Activated CD4-positive, alpha-beta T cell treated with anti-CD3 and anti-CD28 coated beads, Interleukin-2, amount 10 ng/mL, durations not matched to agents 24 days and 14 days (primary cell): Measurements from ENCODE around the gene SCN4A. TPM values are rescaled to one million over a fixed set of nuclear protein-coding genes. Genes with fewer than 3 reads are reported as not detected.
"Not testable (repeated sequence)": the region's sequence is repeated elsewhere in the genome, so short reads cannot be mapped to it uniquely, and the experiment has no call there.

Experiments used
- DNase-seq: peaks from one replicate; pipeline ENCODE4 v3.0.0; 2022
- H3K27ac Mint-ChIP-seq: one replicate; pipeline ENCODE4 v1.8.0; 2022; ENCODE audit warnings: mild to moderate bottlenecking, mixed read lengths
- H3K27me3 Mint-ChIP-seq: one replicate; pipeline ENCODE4 v1.8.0; 2022; ENCODE audit warnings: mixed read lengths
- H3K36me3 Mint-ChIP-seq: one replicate; pipeline ENCODE4 v1.8.0; 2022; ENCODE audit warnings: low read depth, mild to moderate bottlenecking, mixed read lengths
- H3K4me1 Mint-ChIP-seq: one replicate; pipeline ENCODE4 v1.8.0; 2021; ENCODE audit warnings: mixed read lengths
- H3K4me3 Mint-ChIP-seq: one replicate; pipeline ENCODE4 v1.8.0; 2022; ENCODE audit warnings: mild to moderate bottlenecking, moderate library complexity, mixed read lengths
- H3K9me3 Mint-ChIP-seq: one replicate; pipeline ENCODE4 v1.8.0; 2021; ENCODE audit warnings: mixed read lengths
- intact Hi-C: fragments of 100-400 bp; cut with micrococcal nuclease; formaldehyde crosslinking; loops from one replicate; pipeline ENCODE4 v1.15.1; 2023
- total RNA-seq: library from RNA; stranded (reverse); gene quantifications from 2 replicates; pipeline ENCODE4 v1.2.3, GENCODE V29; 2022

The SCN4A gene
- total RNA-seq, 1 donor from 2014 or later: 0.40 TPM

DNA sequence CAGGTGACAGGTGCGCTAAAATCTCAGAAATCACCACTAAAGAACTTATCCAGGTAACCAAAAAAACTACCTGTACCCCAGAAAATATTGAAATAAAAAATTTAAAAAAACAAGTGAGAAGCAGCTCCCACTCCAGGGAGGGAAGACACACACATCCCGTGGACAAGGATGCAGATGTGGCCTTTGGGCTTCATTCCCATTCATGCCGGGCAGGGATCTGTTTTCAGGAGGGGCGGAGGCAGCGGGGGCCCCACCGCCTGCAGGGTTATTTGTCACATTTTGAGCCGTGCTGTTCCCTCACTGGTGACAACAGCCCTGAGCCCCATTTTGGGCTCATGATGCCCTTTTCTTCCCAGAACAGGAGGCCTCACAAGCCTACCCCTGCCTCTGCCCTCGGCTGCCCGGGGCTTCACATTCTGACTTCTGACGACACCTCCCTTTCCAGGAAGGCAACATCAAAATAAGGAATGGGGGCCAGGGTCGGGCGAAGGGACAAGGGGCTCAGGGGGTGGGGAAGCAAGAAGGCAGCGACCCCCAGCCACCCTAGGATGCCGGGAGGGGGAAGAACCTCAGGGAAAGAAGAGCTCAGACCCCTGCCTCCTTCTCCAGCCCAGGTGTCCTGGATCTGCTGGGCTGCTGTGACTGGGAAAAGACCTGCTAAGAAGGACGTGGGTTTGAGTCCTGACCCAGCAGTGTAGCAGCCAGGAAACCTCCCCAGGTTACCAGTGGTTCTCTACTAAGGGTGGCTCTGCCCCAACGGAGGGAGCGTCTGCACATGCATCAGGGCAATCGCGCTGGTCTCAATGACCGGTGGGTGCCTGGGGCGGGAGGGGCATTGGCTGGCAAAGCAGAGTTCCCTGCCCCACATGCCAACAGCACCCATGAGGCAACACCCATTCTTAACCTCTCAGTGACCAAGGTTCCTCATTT is 38.3 kb downstream of the SCN4A start:
- Mint-ChIP-seq H3K36me3 (peaks cover 5% of the 10 kb centered on the region), H3K9me3 (no peaks in the 10 kb centered on the region), H3K27ac (no peak overlapping the region), H3K4me3 (no peak overlapping the region), H3K4me1 (peaks cover 25% of the 10 kb centered on the region), H3K27me3 (peaks cover 5% of the 10 kb centered on the region)
- DNase-seq: no peak
- intact Hi-C loops: loop anchor here (5.0 kb wide), 1 partner anchor 53 kb away; no protein-coding TSS in a partner anchor

DNA sequence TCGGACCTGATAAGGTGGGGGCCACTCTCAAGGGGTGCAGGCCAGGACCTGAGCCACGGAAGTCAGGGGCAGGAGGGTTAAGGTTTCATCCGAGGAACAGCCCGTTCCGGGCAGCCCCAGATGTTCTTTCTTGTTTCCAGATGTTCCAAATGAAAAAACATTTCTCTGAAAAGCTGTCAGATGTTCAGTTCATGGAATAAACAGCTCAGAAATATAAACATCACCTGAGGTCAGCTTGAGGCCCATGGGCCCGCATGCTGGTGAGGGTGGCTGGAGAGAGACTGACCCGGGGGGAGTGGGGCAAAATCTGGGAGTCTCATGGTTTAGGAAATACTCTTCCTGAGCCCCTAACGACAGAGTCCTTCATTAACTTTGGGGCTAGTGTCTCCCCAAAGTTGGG is 39.1 kb downstream of the SCN4A start:
- Mint-ChIP-seq H3K4me3 (no peak overlapping the region), H3K4me1 (peaks cover 20% of the 10 kb centered on the region), H3K9me3 (no peaks in the 10 kb centered on the region), H3K36me3 (peaks cover 7% of the 10 kb centered on the region), H3K27ac (no peak overlapping the region), H3K27me3 (peaks cover 5% of the 10 kb centered on the region)
- no peak for DNase-seq
- intact Hi-C loops: loop anchor here (5.0 kb wide), 1 partner anchor 54 kb away; no protein-coding TSS in a partner anchor

DNA sequence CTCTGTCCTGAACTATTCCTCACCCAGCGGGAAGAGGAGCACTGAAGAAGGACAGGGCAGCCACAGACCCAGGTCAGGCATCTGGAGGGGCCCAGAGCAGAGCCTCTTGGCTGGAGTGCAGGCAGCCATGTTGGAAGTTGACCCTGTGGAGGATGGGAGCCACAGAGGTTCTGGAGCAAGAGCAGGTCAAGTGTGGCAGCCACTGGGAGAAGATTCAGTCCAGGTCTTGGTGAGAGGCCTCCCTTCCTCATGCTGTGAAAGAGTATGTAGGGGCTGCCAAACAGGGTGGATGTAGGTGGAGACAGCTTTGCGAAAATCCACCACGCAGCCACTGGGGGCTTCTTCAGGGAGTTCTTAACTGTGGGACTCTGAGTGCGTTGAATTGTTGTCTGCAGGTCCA is 40.0 kb downstream of the SCN4A start:
- Mint-ChIP-seq H3K27ac (peak overlapping the region; percentile 95), H3K4me1 (peaks cover 18% of the 10 kb centered on the region), H3K9me3 (no peaks in the 10 kb centered on the region), H3K36me3 (peaks cover 7% of the 10 kb centered on the region), H3K27me3 (peaks cover 5% of the 10 kb centered on the region), H3K4me3 (peak overlapping the region; percentile 98)
- intact Hi-C loops: loop anchor here (1.0 to 5.0 kb wide), 2 partner anchors 14 to 55 kb away; no protein-coding TSS in a partner anchor
- no peak for DNase-seq

DNA sequence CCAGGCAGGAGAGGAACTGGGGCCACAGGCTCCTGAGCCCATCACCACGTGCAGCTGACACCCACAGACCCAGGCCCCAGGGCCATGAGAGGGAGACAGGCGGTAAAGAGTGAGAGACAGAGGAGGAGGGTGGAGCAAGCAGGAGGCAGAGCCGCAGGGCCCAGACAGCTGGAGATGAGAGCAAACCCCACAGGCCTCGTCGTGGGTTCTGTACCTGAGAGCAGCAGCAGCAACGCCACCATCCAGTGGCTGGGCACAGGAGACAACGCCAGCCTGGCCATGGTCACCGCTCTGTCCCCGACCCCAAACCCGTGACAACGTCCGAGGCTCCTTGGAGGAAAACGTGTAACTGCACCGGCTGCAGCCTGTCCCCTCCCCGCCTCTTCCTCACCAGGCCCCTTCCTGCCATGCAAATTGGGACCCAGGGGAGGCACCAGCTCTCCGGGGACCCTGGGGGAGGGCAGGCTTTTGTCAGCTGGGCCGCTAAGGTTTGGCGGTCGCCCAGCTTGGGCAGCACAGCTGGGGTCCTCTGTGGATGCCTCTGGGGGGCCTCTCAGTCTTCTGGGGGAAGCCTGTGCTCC is 40.6 kb downstream of the SCN4A start, which contains the start of gene CD79B:
Gene CD79B (minus strand): TSS at position 351 of the 581 bp plus-strand sequence. CDS start 70 bp downstream, at position 281.
- H3K9me3 Mint-ChIP-seq: no peaks in the 10 kb centered on the region
- DNase-seq: peak; percentile 81
- H3K36me3 Mint-ChIP-seq: peaks cover 7% of the 10 kb centered on the region
- peak within 1 kb of the TSS; percentile 98 for H3K4me3 Mint-ChIP-seq
- peaks cover 5% of the 10 kb centered on the region for H3K27me3 Mint-ChIP-seq
- H3K4me1 Mint-ChIP-seq: peaks cover 18% of the 10 kb centered on the region
- H3K27ac Mint-ChIP-seq: peak within 1 kb of the TSS; percentile 95
- intact Hi-C loops: loop anchor here (1.0 to 5.0 kb wide), 2 partner anchors 14 to 55 kb away; no protein-coding TSS in a partner anchor

DNA sequence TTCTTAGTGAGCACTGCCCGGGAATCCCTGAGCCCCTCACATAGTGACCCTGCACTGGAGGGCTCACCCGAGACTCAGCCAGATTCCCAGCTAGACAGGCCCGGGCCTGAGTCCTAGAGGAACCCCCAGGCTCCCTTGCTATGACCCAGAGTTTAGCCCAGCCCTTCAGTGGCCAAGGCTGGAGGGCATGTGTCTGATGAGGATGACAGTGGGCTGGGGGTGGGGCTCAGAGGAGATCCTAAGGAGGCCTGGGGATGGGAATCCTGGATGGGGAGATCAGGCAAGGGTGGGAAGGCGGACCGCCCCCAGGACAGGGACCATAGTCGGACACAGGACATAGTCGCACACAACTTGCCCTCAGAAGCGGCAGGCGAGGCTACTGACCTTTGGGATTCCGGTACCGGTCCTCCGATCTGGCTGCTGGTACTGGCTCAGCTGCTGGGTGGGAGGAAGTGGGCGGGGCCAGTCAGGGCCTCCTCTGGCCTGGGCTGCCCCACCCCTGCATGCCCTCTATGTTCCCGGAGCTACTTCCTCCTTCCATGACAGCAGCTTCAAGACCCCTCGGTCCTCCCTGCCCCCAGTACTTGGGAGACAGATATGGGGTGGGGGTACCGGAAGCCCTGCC is 41.7 kb downstream of the SCN4A start:
- DNase-seq: peak; percentile 89
- Mint-ChIP-seq H3K4me1 (peaks cover 18% of the 10 kb centered on the region), H3K9me3 (no peaks in the 10 kb centered on the region), H3K27me3 (peaks cover 4% of the 10 kb centered on the region), H3K36me3 (peaks cover 7% of the 10 kb centered on the region), H3K4me3 (peak overlapping the region; percentile 98), H3K27ac (peak overlapping the region; percentile 95)
- intact Hi-C loops: loop anchor here (5.0 kb wide), 1 partner anchor 56 kb away; no protein-coding TSS in a partner anchor

DNA sequence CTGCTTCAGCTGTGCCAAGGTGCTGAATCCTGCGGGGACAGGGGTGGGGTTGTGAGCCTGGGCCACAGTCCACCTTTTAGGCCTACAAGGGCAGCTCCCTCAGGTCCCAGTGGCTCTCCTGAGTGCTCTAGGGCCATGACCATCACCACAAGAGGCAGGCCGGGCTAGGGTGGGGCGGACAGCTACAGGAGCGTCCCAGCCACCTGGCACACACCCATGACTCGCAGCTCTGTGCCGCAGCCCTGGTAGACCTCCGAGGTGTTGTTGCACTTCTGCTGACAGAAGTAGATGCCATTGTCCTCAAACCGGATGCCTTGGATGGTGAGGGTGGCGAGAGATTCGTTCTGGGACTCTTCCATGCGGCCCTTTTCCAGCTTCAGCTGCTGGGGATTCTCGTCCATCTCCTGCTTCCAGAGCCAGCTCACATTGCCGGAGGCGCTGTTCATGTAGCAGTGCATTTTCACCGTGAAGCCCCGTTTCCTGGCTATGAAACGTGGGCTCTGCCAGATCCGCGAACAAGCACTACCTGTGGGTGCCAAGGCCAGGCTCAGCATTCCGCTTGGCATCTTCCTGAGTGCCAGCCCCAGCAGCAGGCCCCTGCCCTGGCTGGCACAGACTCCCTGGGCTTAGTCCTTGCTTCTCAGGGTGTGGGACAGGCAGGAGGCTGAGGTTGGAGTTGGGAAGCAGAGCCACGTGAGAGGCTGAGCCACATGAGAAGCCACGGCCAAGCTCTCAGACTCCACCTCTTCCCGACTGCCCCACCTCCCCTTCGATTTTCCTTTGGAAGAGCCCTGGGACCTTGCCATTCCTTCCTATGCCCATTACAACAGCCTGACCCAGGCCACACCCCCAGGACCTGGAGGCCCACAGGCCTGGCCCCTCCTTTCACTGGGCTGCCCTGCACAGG is 42.6 kb downstream of the SCN4A start:
- no peak for DNase-seq
- Mint-ChIP-seq H3K4me1 (peaks cover 18% of the 10 kb centered on the region), H3K27me3 (no peaks in the 10 kb centered on the region), H3K4me3 (peak overlapping the region; percentile 98), H3K36me3 (peaks cover 7% of the 10 kb centered on the region), H3K27ac (no peak overlapping the region), H3K9me3 (no peaks in the 10 kb centered on the region)
- intact Hi-C loops: loop anchor here (5.0 kb wide), 1 partner anchor 57 kb away; no protein-coding TSS in a partner anchor

DNA sequence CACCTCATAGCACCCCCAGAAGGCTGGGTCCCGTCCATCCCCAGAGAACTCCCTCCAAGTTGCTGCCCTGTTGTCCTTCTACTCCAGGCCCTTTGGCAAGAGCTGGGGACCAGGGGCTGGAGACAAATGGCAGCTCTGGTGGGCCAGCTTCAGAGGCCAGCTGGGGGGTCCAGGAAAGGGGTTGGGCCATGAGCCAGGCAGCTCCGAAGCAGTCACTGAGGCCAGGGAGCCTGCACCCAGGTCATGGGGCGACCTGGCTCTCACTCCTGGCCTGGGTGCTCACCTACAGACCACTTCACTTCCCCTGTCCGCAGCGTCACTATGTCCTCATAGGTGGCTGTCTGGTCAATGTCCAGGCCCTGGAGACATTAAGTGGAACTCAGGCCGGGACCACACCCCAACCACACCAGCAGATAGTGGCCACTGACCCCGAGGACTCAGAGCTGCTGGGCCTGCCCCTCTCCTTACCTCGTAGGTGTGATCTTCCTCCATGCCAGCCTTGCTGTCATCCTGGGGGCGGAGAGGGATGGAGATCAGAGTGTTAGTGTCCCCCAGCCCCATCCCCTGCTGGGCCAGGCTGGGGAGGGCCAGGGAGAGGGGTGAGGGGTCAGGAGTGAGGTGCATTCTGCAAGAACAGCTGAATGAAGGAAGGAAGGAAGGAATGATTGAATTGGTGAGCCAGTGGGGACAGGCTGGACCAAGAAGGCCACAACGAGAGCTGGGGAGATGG is 43.6 kb downstream of the SCN4A start:
- no peak overlapping the region for H3K4me3 Mint-ChIP-seq
- H3K4me1 Mint-ChIP-seq: peaks cover 18% of the 10 kb centered on the region
- H3K27ac Mint-ChIP-seq: no peak overlapping the region
- DNase-seq: no peak
- no peaks in the 10 kb centered on the region for H3K27me3 Mint-ChIP-seq
- peaks cover 7% of the 10 kb centered on the region for H3K36me3 Mint-ChIP-seq
- intact Hi-C loops: no loop called here
- H3K9me3 Mint-ChIP-seq: no peaks in the 10 kb centered on the region

DNA sequence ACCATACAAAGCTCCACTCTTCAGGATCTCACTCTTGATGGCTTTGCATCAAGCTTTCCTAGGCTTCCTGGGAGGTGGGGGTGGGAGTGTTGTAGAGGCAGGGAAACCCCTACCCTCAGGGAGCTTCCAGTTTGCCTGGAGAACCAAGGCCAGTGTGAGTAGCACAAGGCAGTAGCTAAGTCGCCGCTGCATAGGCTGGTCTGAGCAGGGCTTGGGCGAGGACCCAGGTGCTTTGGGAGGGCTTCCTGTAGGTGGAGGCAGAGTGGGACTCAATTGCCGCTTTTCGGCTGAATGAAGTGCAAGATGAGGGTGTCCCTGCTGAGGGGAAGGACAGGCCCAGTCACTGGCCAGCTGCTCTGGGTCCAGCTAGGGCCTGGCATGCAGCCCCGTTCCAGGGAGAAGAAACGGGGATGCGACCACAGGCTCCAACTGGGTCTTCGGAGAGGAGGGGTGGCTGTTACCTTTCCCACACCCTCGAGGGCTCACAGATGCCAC is 44.5 kb downstream of the SCN4A start:
- peaks cover 7% of the 10 kb centered on the region for H3K36me3 Mint-ChIP-seq
- peaks cover 18% of the 10 kb centered on the region for H3K4me1 Mint-ChIP-seq
- no peaks in the 10 kb centered on the region for H3K9me3 Mint-ChIP-seq
- DNase-seq: no peak
- intact Hi-C loops: no loop called here
- H3K4me3 Mint-ChIP-seq: no peak overlapping the region
- H3K27ac Mint-ChIP-seq: no peak overlapping the region
- H3K27me3 Mint-ChIP-seq: no peaks in the 10 kb centered on the region

DNA sequence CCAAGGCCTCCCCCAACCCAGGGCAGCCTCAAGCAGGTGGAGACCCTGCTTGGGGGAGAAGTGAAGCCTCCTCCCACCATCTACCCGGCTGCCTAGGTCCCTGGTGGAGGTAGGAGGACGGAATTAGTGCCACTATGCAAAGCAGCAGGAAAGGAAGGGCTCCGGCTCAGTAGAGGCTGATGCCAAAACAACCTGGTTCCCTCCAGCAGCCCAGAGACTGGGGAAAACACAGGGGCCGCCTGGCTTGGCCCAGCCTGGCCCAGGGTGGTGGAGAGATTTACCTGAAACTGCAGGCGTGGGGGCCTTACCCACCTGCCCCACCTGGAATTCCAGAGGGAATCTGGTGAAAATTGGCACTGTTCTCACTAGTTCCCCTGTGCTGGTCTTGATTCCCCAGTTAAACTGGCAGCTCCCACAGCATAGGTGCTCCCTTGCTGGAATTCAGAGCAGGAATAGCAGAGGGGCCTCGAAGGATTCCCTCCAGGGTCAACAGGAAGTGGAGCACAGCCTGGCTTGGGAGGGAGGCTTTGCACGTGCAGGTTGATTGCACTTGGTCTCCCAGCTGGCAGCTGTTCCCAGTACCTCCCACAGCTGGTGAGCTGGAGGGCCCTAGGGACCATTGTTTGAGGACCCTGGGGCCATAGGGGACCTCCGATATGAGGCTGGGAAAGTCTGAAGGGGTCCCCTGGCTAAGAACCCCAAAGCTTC is 45.1 kb downstream of the SCN4A start:
- H3K4me1 Mint-ChIP-seq: peaks cover 16% of the 10 kb centered on the region
- DNase-seq: no peak
- H3K4me3 Mint-ChIP-seq: no peak overlapping the region
- H3K27me3 Mint-ChIP-seq: no peaks in the 10 kb centered on the region
- intact Hi-C loops: no loop called here
- H3K9me3 Mint-ChIP-seq: no peaks in the 10 kb centered on the region
- peaks cover 7% of the 10 kb centered on the region for H3K36me3 Mint-ChIP-seq
- no peak overlapping the region for H3K27ac Mint-ChIP-seq

DNA sequence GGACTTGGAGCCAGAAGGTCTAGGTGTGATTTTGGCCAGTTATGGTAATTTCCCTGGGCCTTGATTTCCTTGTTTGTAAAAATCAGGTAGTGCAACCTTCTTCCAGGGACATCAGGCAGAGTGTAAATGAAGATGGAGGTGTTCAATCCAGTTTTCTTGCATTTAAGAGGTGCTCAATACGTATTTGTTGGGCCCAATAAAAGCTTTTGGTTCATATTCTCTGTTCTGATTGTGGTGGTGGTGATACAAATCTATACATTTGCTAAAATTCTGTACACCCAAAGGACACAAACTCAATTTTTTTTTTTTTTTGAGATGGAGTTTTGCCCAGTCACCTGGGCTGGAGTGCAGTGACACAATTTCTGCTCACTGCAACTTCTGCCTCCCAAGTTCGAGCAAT is 46.6 kb downstream of the SCN4A start:
- Mint-ChIP-seq H3K9me3 (no peaks in the 10 kb centered on the region), H3K27ac (no peak overlapping the region), H3K27me3 (no peaks in the 10 kb centered on the region), H3K4me1 (peaks cover 7% of the 10 kb centered on the region), H3K36me3 (peaks cover 7% of the 10 kb centered on the region), H3K4me3 (no peak overlapping the region)
- no peak for DNase-seq
- intact Hi-C loops: no loop called here

DNA sequence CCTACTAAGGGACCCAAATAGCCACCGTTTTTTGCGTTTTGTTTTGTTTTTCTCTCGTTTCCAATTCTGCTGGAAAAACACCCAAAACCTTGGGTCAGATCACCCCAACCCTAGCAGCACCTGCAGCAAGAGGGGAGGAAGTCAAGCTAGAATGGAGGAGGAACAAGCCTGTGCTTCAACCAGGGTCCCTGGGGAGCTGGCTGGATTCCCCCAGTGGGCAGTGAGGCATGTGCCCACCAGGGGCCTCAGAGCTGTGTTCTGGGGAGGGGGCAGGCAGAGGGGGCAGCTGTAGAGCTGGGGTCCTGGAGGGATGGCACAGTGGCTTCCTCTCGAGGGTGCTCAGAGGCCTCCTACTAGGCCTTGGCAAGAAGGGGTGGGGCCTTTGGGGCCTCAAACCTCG is 47.1 kb downstream of the SCN4A start:
- intact Hi-C loops: no loop called here

DNA sequence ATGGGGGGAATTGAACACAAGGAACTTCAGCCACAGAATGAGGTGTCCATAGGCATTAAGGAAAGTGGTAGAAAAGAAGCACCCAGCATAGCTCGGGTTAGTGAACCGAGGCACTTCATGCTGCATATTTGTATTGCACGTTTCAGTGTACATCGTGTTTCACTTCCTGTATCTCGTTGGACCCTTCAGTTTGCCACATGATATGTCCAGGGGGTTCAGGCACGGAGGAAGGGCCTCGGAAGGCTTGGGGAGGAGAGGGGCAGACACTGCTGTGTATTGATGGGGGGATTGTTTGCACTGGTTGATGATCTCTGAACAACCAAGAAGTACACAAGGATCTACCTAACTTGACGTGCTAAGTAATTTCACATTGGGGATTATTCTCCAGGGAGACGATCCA is 50.3 kb downstream of the SCN4A start:
- H3K36me3 Mint-ChIP-seq, H3K9me3 Mint-ChIP-seq, H3K4me1 Mint-ChIP-seq, DNase-seq, H3K27ac Mint-ChIP-seq, intact Hi-C loops, H3K27me3 Mint-ChIP-seq, H3K4me3 Mint-ChIP-seq: not testable (repeated sequence)

More for the DNA sequence above, 47.1 kb downstream of the SCN4A start:
- peaks cover 5% of the 10 kb centered on the region for H3K36me3 Mint-ChIP-seq
- no peaks in the 10 kb centered on the region for H3K9me3 Mint-ChIP-seq
- peaks cover 2% of the 10 kb centered on the region for H3K4me1 Mint-ChIP-seq
- H3K4me3 Mint-ChIP-seq: no peak overlapping the region
- H3K27ac Mint-ChIP-seq: no peak overlapping the region
- H3K27me3 Mint-ChIP-seq: no peaks in the 10 kb centered on the region
- DNase-seq: no peak
